ENCODE results near the gene NCAN.

GRCh38 chr19:19300613-19301012 lies 88.9 kb downstream of the NCAN start:
- TF ChIP-seq CTCF (IDR thresholded peaks at IDR 0.05) (no peak), POLR2A (IDR thresholded peaks at IDR 0.05) (no peak)
